ENCODE data around the gene SMIM29.
"Not testable (repeated sequence)": the region's sequence is repeated elsewhere in the genome, so short reads cannot be mapped to it uniquely, and the experiment has no call there.

The SMIM29 gene

GRCh38 chr6:34276191-34276590 is 27.4 kb upstream of the SMIM29 start:
- no peak overlapping the region for H3K4me3 ChIP-seq (ENCODE audit: low read depth, low read length)
- no peak for TF ChIP-seq CTCF (IDR thresholded peaks at IDR 0.05; ENCODE audit: insufficient read depth, low read depth, low read length, missing control alignments)
- no peak for DNase-seq (ENCODE audit: low read depth)

GRCh38 chr6:34275128-34275804 is 26.5 kb upstream of the SMIM29 start:
- TF ChIP-seq CTCF (IDR thresholded peaks at IDR 0.05; ENCODE audit: insufficient read depth, low read depth, low read length, missing control alignments): no peak
- DNase-seq (ENCODE audit: low read depth): no peak
- H3K4me3 ChIP-seq (ENCODE audit: low read depth, low read length): no peak overlapping the region

- no peak for DNase-seq (ENCODE audit: low read depth)
- H3K4me3 ChIP-seq (ENCODE audit: low read depth, low read length): no peak overlapping the region
- TF ChIP-seq CTCF (IDR thresholded peaks at IDR 0.05; ENCODE audit: insufficient read depth, low read depth, low read length, missing control alignments): no peak
Observed at GRCh38 chr6:34274129-34274528, 25.3 kb upstream of the SMIM29 start.

GRCh38 chr6:34273242-34273805 is 24.5 kb upstream of the SMIM29 start:
- no peak for TF ChIP-seq CTCF (IDR thresholded peaks at IDR 0.05; ENCODE audit: insufficient read depth, low read depth, low read length, missing control alignments)
- no peak for DNase-seq (ENCODE audit: low read depth)
- H3K4me3 ChIP-seq (ENCODE audit: low read depth, low read length): no peak overlapping the region

GRCh38 chr6:34272013-34272926 is 23.5 kb upstream of the SMIM29 start:
- H3K4me3 ChIP-seq (ENCODE audit: low read depth, low read length): no peak overlapping the region
- no peak for DNase-seq (ENCODE audit: low read depth)
- peak; percentile 5 for TF ChIP-seq CTCF (IDR thresholded peaks at IDR 0.05; ENCODE audit: insufficient read depth, low read depth, low read length, missing control alignments)

GRCh38 chr6:34269658-34270341 is 21.0 kb upstream of the SMIM29 start:
- not testable (repeated sequence) for H3K4me3 ChIP-seq (ENCODE audit: low read depth, low read length); DNase-seq (ENCODE audit: low read depth)

GRCh38 chr6:34269132-34269531 is 20.3 kb upstream of the SMIM29 start:
- DNase-seq (ENCODE audit: low read depth); H3K4me3 ChIP-seq (ENCODE audit: low read depth, low read length): not testable (repeated sequence)

Measured in GM12865 (cell line).